ENCODE data around the gene SLC5A10.
"Not testable (repeated sequence)": the region's sequence is repeated elsewhere in the genome, so short reads cannot be mapped to it uniquely, and the experiment has no call there.

Gene SLC5A10

GRCh38 chr17:18946536-18946935, 5.4 kb upstream of the SLC5A10 start:
- no peaks in the 10 kb centered on the region for H3K4me1 ChIP-seq (ENCODE audit: control insufficient read depth, insufficient read depth, low read length)
- H3K27me3 ChIP-seq (ENCODE audit: control insufficient read depth, insufficient read depth, low read length, poor library complexity, severe bottlenecking) = no peaks in the 10 kb centered on the region
- H3K27ac ChIP-seq (ENCODE audit: insufficient read depth, low read depth, low read length, poor library complexity, severe bottlenecking) = no peak overlapping the region
- H3K36me3 ChIP-seq (ENCODE audit: control insufficient read depth, insufficient read depth, low read length) = no peaks in the 10 kb centered on the region
- 82 to 91% methylated on average over 1 of the region's 2 CpGs for WGBS, 2 experiments
- H3K4me3 ChIP-seq (ENCODE audit: insufficient read depth, low read depth, low read length) = no peak overlapping the region
- no peaks in the 10 kb centered on the region for H3K9me3 ChIP-seq (ENCODE audit: control insufficient read depth, low read length)

- 90 to 91% methylated on average over 6 of the region's 6 CpGs for WGBS, 2 experiments
- H3K27me3 ChIP-seq (ENCODE audit: control insufficient read depth, insufficient read depth, low read length, poor library complexity, severe bottlenecking) = no peaks in the 10 kb centered on the region
Observed at GRCh38 chr17:18947866-18948265, 4.1 kb upstream of the SLC5A10 start.

GRCh38 chr17:18948476-18949006, 3.4 kb upstream of the SLC5A10 start:
- Histone ChIP-seq H3K27ac (ENCODE audit: insufficient read depth, low read depth, low read length, poor library complexity, severe bottlenecking) (no peak overlapping the region), H3K4me3 (ENCODE audit: insufficient read depth, low read depth, low read length) (no peak overlapping the region), H3K9me3 (ENCODE audit: control insufficient read depth, low read length) (no peaks in the 10 kb centered on the region), H3K36me3 (ENCODE audit: control insufficient read depth, insufficient read depth, low read length) (no peaks in the 10 kb centered on the region), H3K27me3 (ENCODE audit: control insufficient read depth, insufficient read depth, low read length, poor library complexity, severe bottlenecking) (no peaks in the 10 kb centered on the region), H3K4me1 (ENCODE audit: control insufficient read depth, insufficient read depth, low read length) (no peaks in the 10 kb centered on the region)
- 92% methylated on average over 8 of the region's 8 CpGs for WGBS, 2 experiments

More at GRCh38 chr17:18947866-18948265, 4.1 kb upstream of the SLC5A10 start:
- no peaks in the 10 kb centered on the region for H3K9me3 ChIP-seq (ENCODE audit: control insufficient read depth, low read length)
- H3K36me3 ChIP-seq (ENCODE audit: control insufficient read depth, insufficient read depth, low read length) = no peaks in the 10 kb centered on the region
- no peak overlapping the region for H3K4me3 ChIP-seq (ENCODE audit: insufficient read depth, low read depth, low read length)
- no peaks in the 10 kb centered on the region for H3K4me1 ChIP-seq (ENCODE audit: control insufficient read depth, insufficient read depth, low read length)
- H3K27ac ChIP-seq (ENCODE audit: insufficient read depth, low read depth, low read length, poor library complexity, severe bottlenecking) = no peak overlapping the region

- no peaks in the 10 kb centered on the region for H3K4me1 ChIP-seq (ENCODE audit: control insufficient read depth, insufficient read depth, low read length)
- WGBS, 2 experiments = 91 to 94% methylated on average over 6 of the region's 6 CpGs
- no peaks in the 10 kb centered on the region for H3K36me3 ChIP-seq (ENCODE audit: control insufficient read depth, insufficient read depth, low read length)
- H3K27me3 ChIP-seq (ENCODE audit: control insufficient read depth, insufficient read depth, low read length, poor library complexity, severe bottlenecking) = no peaks in the 10 kb centered on the region
- H3K27ac ChIP-seq (ENCODE audit: insufficient read depth, low read depth, low read length, poor library complexity, severe bottlenecking) = no peak overlapping the region
- H3K9me3 ChIP-seq (ENCODE audit: control insufficient read depth, low read length) = no peaks in the 10 kb centered on the region
- H3K4me3 ChIP-seq (ENCODE audit: insufficient read depth, low read depth, low read length) = no peak overlapping the region
Observed at GRCh38 chr17:18949566-18949965, 2.4 kb upstream of the SLC5A10 start.

- Histone ChIP-seq H3K4me3 (ENCODE audit: insufficient read depth, low read depth, low read length) (no peak overlapping the region), H3K27me3 (ENCODE audit: control insufficient read depth, insufficient read depth, low read length, poor library complexity, severe bottlenecking) (no peaks in the 10 kb centered on the region), H3K36me3 (ENCODE audit: control insufficient read depth, insufficient read depth, low read length) (no peaks in the 10 kb centered on the region), H3K4me1 (ENCODE audit: control insufficient read depth, insufficient read depth, low read length) (no peaks in the 10 kb centered on the region), H3K27ac (ENCODE audit: insufficient read depth, low read depth, low read length, poor library complexity, severe bottlenecking) (no peak overlapping the region), H3K9me3 (ENCODE audit: control insufficient read depth, low read length) (no peaks in the 10 kb centered on the region)
- 83 to 84% methylated on average over 4 of the region's 4 CpGs for WGBS, 2 experiments
Observed at GRCh38 chr17:18950346-18950745, 1.6 kb upstream of the SLC5A10 start.

- H3K27ac ChIP-seq (ENCODE audit: insufficient read depth, low read depth, low read length, poor library complexity, severe bottlenecking) = no peak overlapping the region
Observed at GRCh38 chr17:18950944-18951905, 740 bp upstream of the SLC5A10 start.

GRCh38 chr17:18953231-18953728, 1.3 kb downstream of the SLC5A10 start:
- no peak overlapping the region for H3K4me3 ChIP-seq (ENCODE audit: insufficient read depth, low read depth, low read length)
- WGBS, 2 experiments = 93 to 94% methylated on average over 14 of the region's 14 CpGs
- no peaks in the 10 kb centered on the region for H3K36me3 ChIP-seq (ENCODE audit: control insufficient read depth, insufficient read depth, low read length)
- no peaks in the 10 kb centered on the region for H3K27me3 ChIP-seq (ENCODE audit: control insufficient read depth, insufficient read depth, low read length, poor library complexity, severe bottlenecking)
- H3K27ac ChIP-seq (ENCODE audit: insufficient read depth, low read depth, low read length, poor library complexity, severe bottlenecking) = no peak overlapping the region
- H3K4me1 ChIP-seq (ENCODE audit: control insufficient read depth, insufficient read depth, low read length) = no peaks in the 10 kb centered on the region
- no peaks in the 10 kb centered on the region for H3K9me3 ChIP-seq (ENCODE audit: control insufficient read depth, low read length)

More at GRCh38 chr17:18950944-18951905, 740 bp upstream of the SLC5A10 start:
- Histone ChIP-seq H3K36me3 (ENCODE audit: control insufficient read depth, insufficient read depth, low read length) (no peaks in the 10 kb centered on the region), H3K9me3 (ENCODE audit: control insufficient read depth, low read length) (no peaks in the 10 kb centered on the region), H3K27me3 (ENCODE audit: control insufficient read depth, insufficient read depth, low read length, poor library complexity, severe bottlenecking) (no peaks in the 10 kb centered on the region), H3K4me3 (ENCODE audit: insufficient read depth, low read depth, low read length) (no peak overlapping the region), H3K4me1 (ENCODE audit: control insufficient read depth, insufficient read depth, low read length) (no peaks in the 10 kb centered on the region)
- WGBS, 2 experiments = 92 to 93% methylated on average over 34 of the region's 34 CpGs

GRCh38 chr17:18954321-18954720, 2.4 kb downstream of the SLC5A10 start:
- Histone ChIP-seq H3K9me3 (ENCODE audit: control insufficient read depth, low read length) (no peaks in the 10 kb centered on the region), H3K4me3 (ENCODE audit: insufficient read depth, low read depth, low read length) (no peak overlapping the region), H3K27ac (ENCODE audit: insufficient read depth, low read depth, low read length, poor library complexity, severe bottlenecking) (no peak overlapping the region), H3K27me3 (ENCODE audit: control insufficient read depth, insufficient read depth, low read length, poor library complexity, severe bottlenecking) (no peaks in the 10 kb centered on the region), H3K36me3 (ENCODE audit: control insufficient read depth, insufficient read depth, low read length) (no peaks in the 10 kb centered on the region), H3K4me1 (ENCODE audit: control insufficient read depth, insufficient read depth, low read length) (no peaks in the 10 kb centered on the region)
- 92 to 96% methylated on average over 3 of the region's 3 CpGs for WGBS, 2 experiments

GRCh38 chr17:18955009-18955408, 3.0 kb downstream of the SLC5A10 start:
- Histone ChIP-seq H3K27ac (ENCODE audit: insufficient read depth, low read depth, low read length, poor library complexity, severe bottlenecking) (no peak overlapping the region), H3K4me3 (ENCODE audit: insufficient read depth, low read depth, low read length) (no peak overlapping the region), H3K36me3 (ENCODE audit: control insufficient read depth, insufficient read depth, low read length) (no peaks in the 10 kb centered on the region), H3K9me3 (ENCODE audit: control insufficient read depth, low read length) (no peaks in the 10 kb centered on the region), H3K27me3 (ENCODE audit: control insufficient read depth, insufficient read depth, low read length, poor library complexity, severe bottlenecking) (no peaks in the 10 kb centered on the region), H3K4me1 (ENCODE audit: control insufficient read depth, insufficient read depth, low read length) (no peaks in the 10 kb centered on the region)
- 95 to 96% methylated on average over 6 of the region's 6 CpGs for WGBS, 2 experiments

GRCh38 chr17:18956021-18956420, 4.1 kb downstream of the SLC5A10 start:
- not testable (repeated sequence) for H3K4me3 ChIP-seq (ENCODE audit: insufficient read depth, low read depth, low read length); H3K4me1 ChIP-seq (ENCODE audit: control insufficient read depth, insufficient read depth, low read length); H3K27ac ChIP-seq (ENCODE audit: insufficient read depth, low read depth, low read length, poor library complexity, severe bottlenecking); H3K36me3 ChIP-seq (ENCODE audit: control insufficient read depth, insufficient read depth, low read length); H3K27me3 ChIP-seq (ENCODE audit: control insufficient read depth, insufficient read depth, low read length, poor library complexity, severe bottlenecking); H3K9me3 ChIP-seq (ENCODE audit: control insufficient read depth, low read length)
- WGBS, 2 experiments = 94 to 96% methylated on average over 3 of the region's 6 CpGs
